Fibroblast of pulmonary artery (primary cell): ENCODE measurements around the gene PSMD2.
A peak's percentile ranks its signal among the peaks of the same experiment; 100 is the strongest.

ENCODE experiments used
- DNase-seq: peaks from one replicate; pipeline ENCODE4 v3.0.0-alpha.2; 2010; ENCODE audit warnings: low read depth
- H3K4me3 ChIP-seq: replicated peaks from 2 replicates; pipeline ENCODE4 v1.5.1; 2011; ENCODE audit warnings: low read depth, mild to moderate bottlenecking, control low read depth, low read length, moderate library complexity
- CTCF ChIP-seq: IDR thresholded peaks from 2 replicates; pipeline ENCODE4 v1.5.1; 2011; ENCODE audit warnings: mild to moderate bottlenecking, control low read depth, low read length, inconsistent platforms; ENCODE audit errors: missing control alignments

Gene PSMD2

GRCh38 chr3:184328516-184328915, 29.5 kb downstream of the PSMD2 start:
- no peak for DNase-seq
- no peak overlapping the region for H3K4me3 ChIP-seq
- TF ChIP-seq CTCF, result no peak

- TF ChIP-seq CTCF, result no peak
These were observed 33.5 kb downstream of the PSMD2 start for GRCh38 chr3:184332370-184333090.

DNA sequence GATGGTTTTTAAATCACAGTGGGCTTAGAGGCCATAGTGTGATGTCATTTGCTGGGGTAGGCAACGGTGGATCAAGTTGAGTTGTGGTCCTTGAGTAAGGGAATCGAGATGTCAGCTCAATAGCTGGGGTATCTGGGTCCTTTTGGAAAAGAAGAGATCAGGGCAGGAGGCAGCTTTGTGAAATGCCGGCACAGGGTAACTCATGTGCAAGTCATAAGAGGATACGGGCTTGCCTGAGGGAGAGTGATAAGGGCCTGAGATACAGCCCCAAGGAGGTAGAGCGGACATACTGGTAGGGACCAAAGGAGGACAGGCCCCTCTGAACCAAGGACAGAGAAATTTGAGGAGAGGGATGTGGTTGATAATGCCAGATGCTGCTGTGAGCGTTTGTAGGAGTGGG, 34.1 kb downstream of the PSMD2 start:
- no peak overlapping the region for H3K4me3 ChIP-seq
- DNase-seq, result no peak
- no peak for TF ChIP-seq CTCF

More at GRCh38 chr3:184332370-184333090, 33.5 kb downstream of the PSMD2 start:
- DNase-seq, result peak; percentile 94
- H3K4me3 ChIP-seq, result no peak overlapping the region

GRCh38 chr3:184333700-184334099, 34.7 kb downstream of the PSMD2 start:
- H3K4me3 ChIP-seq, result no peak overlapping the region
- no peak for DNase-seq
- no peak for TF ChIP-seq CTCF

- peak; percentile 28 for DNase-seq
- TF ChIP-seq CTCF, result no peak
- H3K4me3 ChIP-seq, result no peak overlapping the region
These were observed 35.6 kb downstream of the PSMD2 start for GRCh38 chr3:184334470-184335158.

DNA sequence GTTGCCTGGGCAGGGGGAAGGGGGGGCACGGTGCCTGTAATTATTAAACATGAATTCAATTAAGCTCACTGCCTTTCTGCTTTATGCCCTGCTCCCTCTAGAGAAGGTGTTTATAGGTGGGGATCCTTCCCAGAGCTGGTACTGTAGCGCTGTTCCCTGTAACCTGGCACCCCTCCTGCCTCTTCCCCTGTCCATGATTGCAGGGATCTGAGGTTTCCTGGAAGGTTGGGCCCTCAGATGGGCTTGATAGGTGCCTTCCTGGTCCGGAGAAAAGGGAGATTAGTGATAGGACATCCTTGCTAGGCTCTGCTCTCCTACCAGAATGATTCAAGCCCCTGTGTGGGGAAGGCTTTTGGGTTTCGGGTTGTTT, 36.2 kb downstream of the PSMD2 start:
- no peak overlapping the region for H3K4me3 ChIP-seq
- DNase-seq, result no peak
- no peak for TF ChIP-seq CTCF
